Sigmoid colon (tissue), 4 donors: ENCODE data around the gene TFF1.

Experiments
- EP300 ChIP-seq, 4 donors: sonication (generic); formaldehyde crosslinking; IDR thresholded peaks; one replicate each; pipeline ENCODE4 v1.6.1; 2017; ENCODE audit warnings: antibody characterized with exemption in 4 of 4
- POLR2A ChIP-seq, 2 donors: fragments of 450-650 bp; IDR thresholded peaks; one replicate each; pipeline ENCODE4 v1.6.1; 2016; ENCODE audit warnings: antibody characterized with exemption in 2 of 2, mild to moderate bottlenecking in 2 of 2, moderate library complexity in 2 of 2
- POLR2AphosphoS5 ChIP-seq, 4 donors: sonication (generic); formaldehyde crosslinking; IDR thresholded peaks; one replicate each; pipeline ENCODE4 v1.6.1; 2017; ENCODE audit warnings: antibody characterized with exemption in 4 of 4
- TF ChIP-seq, protein P1 (sequence below), 4 experiments: fragments of 450-650 bp in 3 of 4; fragments of 200-600 bp in 1 of 4; IDR thresholded peaks; one replicate each; pipeline ENCODE4 v1.5.1; 2016 to 2019; ENCODE audit warnings: antibody characterized with exemption in 4 of 4, mild to moderate bottlenecking in 3 of 4, moderate library complexity in 2 of 4

DNA sequence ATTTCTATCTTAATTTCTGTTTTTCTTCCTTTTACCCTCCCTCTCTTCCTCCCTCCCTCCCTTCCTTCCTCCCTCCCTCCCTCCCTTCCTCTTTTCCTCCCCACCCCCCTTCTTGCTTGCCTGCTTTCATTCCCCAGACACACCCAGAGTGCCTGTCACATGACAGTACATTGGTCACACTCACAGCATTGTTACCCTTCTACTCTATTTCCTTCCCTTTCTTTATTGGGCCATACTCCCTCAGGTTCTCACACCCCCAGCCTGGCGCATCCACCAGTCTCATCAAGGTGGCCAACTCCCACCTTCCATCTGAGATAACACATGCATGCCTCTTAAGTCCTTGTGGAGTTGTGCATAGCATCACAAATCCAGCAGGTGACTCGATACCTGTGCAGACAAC lies 18.7 kb upstream of the TFF1 start:
- TF ChIP-seq, protein P1, sequence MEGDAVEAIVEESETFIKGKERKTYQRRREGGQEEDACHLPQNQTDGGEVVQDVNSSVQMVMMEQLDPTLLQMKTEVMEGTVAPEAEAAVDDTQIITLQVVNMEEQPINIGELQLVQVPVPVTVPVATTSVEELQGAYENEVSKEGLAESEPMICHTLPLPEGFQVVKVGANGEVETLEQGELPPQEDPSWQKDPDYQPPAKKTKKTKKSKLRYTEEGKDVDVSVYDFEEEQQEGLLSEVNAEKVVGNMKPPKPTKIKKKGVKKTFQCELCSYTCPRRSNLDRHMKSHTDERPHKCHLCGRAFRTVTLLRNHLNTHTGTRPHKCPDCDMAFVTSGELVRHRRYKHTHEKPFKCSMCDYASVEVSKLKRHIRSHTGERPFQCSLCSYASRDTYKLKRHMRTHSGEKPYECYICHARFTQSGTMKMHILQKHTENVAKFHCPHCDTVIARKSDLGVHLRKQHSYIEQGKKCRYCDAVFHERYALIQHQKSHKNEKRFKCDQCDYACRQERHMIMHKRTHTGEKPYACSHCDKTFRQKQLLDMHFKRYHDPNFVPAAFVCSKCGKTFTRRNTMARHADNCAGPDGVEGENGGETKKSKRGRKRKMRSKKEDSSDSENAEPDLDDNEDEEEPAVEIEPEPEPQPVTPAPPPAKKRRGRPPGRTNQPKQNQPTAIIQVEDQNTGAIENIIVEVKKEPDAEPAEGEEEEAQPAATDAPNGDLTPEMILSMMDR (IDR thresholded peaks at IDR 0.05): no peak
- TF ChIP-seq POLR2A (IDR thresholded peaks at IDR 0.05): no peak
- no peak for TF ChIP-seq POLR2AphosphoS5 (IDR thresholded peaks at IDR 0.05)
- TF ChIP-seq EP300 (IDR thresholded peaks at IDR 0.05): no peak
